Suprapubic skin (tissue), 4 donors: ENCODE data around the gene ARID4B.

Experiments used
- EP300 ChIP-seq: sonication (generic); formaldehyde crosslinking; IDR thresholded peaks from one replicate; pipeline ENCODE4 v1.6.1; 2017; ENCODE audit warnings: antibody characterized with exemption
- POLR2A ChIP-seq, 2 donors: fragments of 450-650 bp; IDR thresholded peaks; one replicate each; pipeline ENCODE4 v1.6.1; 2017; ENCODE audit warnings: antibody characterized with exemption in 2 of 2, mild to moderate bottlenecking in 2 of 2, moderate library complexity in 2 of 2
- POLR2AphosphoS5 ChIP-seq, 3 donors: sonication (generic); formaldehyde crosslinking; IDR thresholded peaks; one replicate each; pipeline ENCODE4 v1.6.1; 2017; ENCODE audit warnings: antibody characterized with exemption in 3 of 3
- TF ChIP-seq, protein P1 (sequence below), 2 donors: fragments of 200-600 bp in 1 of 2; fragments of 450-650 bp in 1 of 2; sonication (generic) in 1 of 2; IDR thresholded peaks; one replicate each; pipeline ENCODE4 v1.5.1; 2016 to 2019; ENCODE audit warnings: antibody characterized with exemption in 2 of 2, mild to moderate bottlenecking in 1 of 2, moderate library complexity in 1 of 2

DNA sequence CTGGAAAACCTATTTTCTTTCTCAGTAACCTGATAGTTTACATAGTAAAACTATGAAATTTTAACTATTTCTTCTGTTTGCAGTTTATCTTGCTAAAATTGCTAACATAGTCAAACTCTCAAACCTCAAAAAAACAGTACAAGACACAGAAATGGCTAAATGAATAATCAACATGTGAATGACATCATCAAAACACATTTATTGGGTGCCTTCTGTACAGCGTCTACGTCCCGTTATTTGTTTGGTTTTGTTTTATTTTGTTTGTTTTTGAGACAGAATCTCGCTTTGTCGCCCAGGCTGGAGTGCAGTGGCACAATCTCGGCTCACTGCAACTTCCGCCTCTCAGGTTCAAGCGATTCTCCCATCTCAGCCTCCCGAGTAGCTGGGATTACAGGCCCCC is 178.2 kb downstream of the ARID4B start:
- no peak for TF ChIP-seq POLR2AphosphoS5 (IDR thresholded peaks at IDR 0.05)
- TF ChIP-seq, protein P1, sequence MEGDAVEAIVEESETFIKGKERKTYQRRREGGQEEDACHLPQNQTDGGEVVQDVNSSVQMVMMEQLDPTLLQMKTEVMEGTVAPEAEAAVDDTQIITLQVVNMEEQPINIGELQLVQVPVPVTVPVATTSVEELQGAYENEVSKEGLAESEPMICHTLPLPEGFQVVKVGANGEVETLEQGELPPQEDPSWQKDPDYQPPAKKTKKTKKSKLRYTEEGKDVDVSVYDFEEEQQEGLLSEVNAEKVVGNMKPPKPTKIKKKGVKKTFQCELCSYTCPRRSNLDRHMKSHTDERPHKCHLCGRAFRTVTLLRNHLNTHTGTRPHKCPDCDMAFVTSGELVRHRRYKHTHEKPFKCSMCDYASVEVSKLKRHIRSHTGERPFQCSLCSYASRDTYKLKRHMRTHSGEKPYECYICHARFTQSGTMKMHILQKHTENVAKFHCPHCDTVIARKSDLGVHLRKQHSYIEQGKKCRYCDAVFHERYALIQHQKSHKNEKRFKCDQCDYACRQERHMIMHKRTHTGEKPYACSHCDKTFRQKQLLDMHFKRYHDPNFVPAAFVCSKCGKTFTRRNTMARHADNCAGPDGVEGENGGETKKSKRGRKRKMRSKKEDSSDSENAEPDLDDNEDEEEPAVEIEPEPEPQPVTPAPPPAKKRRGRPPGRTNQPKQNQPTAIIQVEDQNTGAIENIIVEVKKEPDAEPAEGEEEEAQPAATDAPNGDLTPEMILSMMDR (IDR thresholded peaks at IDR 0.05) = no peak
- TF ChIP-seq POLR2A (IDR thresholded peaks at IDR 0.05) = no peak
- no peak for TF ChIP-seq EP300
